A673 (cell line): Measurements from ENCODE around the gene LMOD2.

Source experiments
- CTCF ChIP-seq: fragments of 300-800, 200-600 bp; sonication (generic); conservative IDR thresholded peaks from 2 replicates; pipeline ENCODE4 v1.5.1; 2017; ENCODE audit warnings: low read depth, mild to moderate bottlenecking, antibody characterized with exemption, low read length, moderate library complexity, mixed read lengths
- EZH2 ChIP-seq: fragments of 200-600 bp; sonication (generic); IDR thresholded peaks from 2 replicates; pipeline ENCODE4 v1.6.1; 2017; ENCODE audit warnings: borderline replicate concordance, low read depth, mild to moderate bottlenecking, mixed read lengths, antibody characterized with exemption, low read length; ENCODE audit not compliant: poor library complexity, severe bottlenecking

- TF ChIP-seq EZH2 (no peak), CTCF (no peak)
Measured at GRCh38 chr7:123673752-123674398, 18.2 kb downstream of the LMOD2 start.
